ENCODE measurements around the gene NR2C2AP.
"Not testable (repeated sequence)": the region's sequence is repeated elsewhere in the genome, so short reads cannot be mapped to it uniquely, and the experiment has no call there.

Gene NR2C2AP

GRCh38 chr19:19224150-19224851 is 21.1 kb upstream of the NR2C2AP start:
- no peak overlapping the region for H3K27ac Mint-ChIP-seq
- no peaks in the 10 kb centered on the region for H3K36me3 Mint-ChIP-seq (ENCODE audit: low read depth)
- peak overlapping the region; percentile 53 for H3K4me3 Mint-ChIP-seq
- H3K9me3 Mint-ChIP-seq = no peaks in the 10 kb centered on the region
- H3K4me1 Mint-ChIP-seq (ENCODE audit: low read depth) = peaks cover 3% of the 10 kb centered on the region
- peaks cover 13% of the 10 kb centered on the region for H3K27me3 Mint-ChIP-seq (ENCODE audit: low read depth)

- H3K9me3 Mint-ChIP-seq = no peaks in the 10 kb centered on the region
Measured at GRCh38 chr19:19223636-19224035, 20.4 kb upstream of the NR2C2AP start.

DNA sequence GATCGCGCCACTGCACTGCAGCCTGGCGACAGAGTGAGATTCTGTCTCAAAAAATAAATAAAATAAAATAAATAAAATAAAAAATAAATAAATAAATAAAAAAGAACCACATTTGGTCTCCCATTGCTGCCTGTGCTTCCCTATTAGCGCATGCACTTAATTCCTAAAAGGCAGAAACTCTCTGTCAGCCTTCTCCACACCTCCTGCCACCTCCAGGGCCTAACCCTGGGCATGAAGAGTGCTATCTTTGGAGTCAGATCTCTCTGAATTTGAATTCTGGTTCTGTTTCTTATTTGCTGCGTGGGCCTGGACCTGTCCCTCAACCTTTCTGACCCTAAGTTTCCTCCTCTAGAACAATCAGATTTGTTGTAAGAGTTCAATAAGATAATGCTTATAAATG is 19.8 kb upstream of the NR2C2AP start:
- no peaks in the 10 kb centered on the region for H3K9me3 Mint-ChIP-seq
- H3K27ac Mint-ChIP-seq = no peak overlapping the region
- peaks cover 3% of the 10 kb centered on the region for H3K4me1 Mint-ChIP-seq (ENCODE audit: low read depth)
- H3K27me3 Mint-ChIP-seq (ENCODE audit: low read depth) = peaks cover 13% of the 10 kb centered on the region
- no peaks in the 10 kb centered on the region for H3K36me3 Mint-ChIP-seq (ENCODE audit: low read depth)
- no peak overlapping the region for H3K4me3 Mint-ChIP-seq

More at GRCh38 chr19:19223636-19224035, 20.4 kb upstream of the NR2C2AP start:
- Mint-ChIP-seq H3K4me3 (no peak overlapping the region), H3K4me1 (ENCODE audit: low read depth) (peaks cover 3% of the 10 kb centered on the region), H3K27ac (no peak overlapping the region), H3K27me3 (ENCODE audit: low read depth) (peaks cover 13% of the 10 kb centered on the region), H3K36me3 (ENCODE audit: low read depth) (no peaks in the 10 kb centered on the region)

GRCh38 chr19:19221000-19221399 is 17.8 kb upstream of the NR2C2AP start:
- peaks cover 13% of the 10 kb centered on the region for H3K27me3 Mint-ChIP-seq (ENCODE audit: low read depth)
- H3K4me3 Mint-ChIP-seq; H3K9me3 Mint-ChIP-seq; H3K4me1 Mint-ChIP-seq (ENCODE audit: low read depth); H3K27ac Mint-ChIP-seq; H3K36me3 Mint-ChIP-seq (ENCODE audit: low read depth): not testable (repeated sequence)

- H3K9me3 Mint-ChIP-seq = no peaks in the 10 kb centered on the region
- H3K4me1 Mint-ChIP-seq (ENCODE audit: low read depth) = no peaks in the 10 kb centered on the region
- no peak overlapping the region for H3K27ac Mint-ChIP-seq
- H3K36me3 Mint-ChIP-seq (ENCODE audit: low read depth) = no peaks in the 10 kb centered on the region
- H3K27me3 Mint-ChIP-seq (ENCODE audit: low read depth) = peaks cover 15% of the 10 kb centered on the region
- no peak overlapping the region for H3K4me3 Mint-ChIP-seq
Measured at GRCh38 chr19:19218911-19219310, 15.7 kb upstream of the NR2C2AP start.

DNA sequence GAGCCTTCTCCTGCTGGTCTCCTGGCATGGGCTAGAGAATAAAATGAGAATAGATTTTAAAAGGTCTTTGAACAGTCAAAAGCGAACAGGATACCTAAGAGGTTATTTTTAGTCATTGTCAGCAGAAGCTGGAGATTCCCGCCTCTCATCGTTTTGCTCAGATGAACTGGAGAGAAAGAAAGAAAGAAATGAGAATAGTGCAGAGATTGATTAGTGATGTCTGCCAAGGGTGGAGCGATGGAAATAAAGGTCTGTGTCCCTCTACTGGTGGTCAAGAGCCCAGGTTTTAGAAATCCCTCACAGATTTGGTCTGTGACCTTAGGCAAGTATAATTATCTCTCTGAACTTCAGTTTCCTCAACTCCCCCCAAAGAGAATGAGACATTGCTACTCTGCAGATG is 13.9 kb upstream of the NR2C2AP start:
- Mint-ChIP-seq H3K27ac (no peak overlapping the region), H3K36me3 (ENCODE audit: low read depth) (no peaks in the 10 kb centered on the region)

DNA sequence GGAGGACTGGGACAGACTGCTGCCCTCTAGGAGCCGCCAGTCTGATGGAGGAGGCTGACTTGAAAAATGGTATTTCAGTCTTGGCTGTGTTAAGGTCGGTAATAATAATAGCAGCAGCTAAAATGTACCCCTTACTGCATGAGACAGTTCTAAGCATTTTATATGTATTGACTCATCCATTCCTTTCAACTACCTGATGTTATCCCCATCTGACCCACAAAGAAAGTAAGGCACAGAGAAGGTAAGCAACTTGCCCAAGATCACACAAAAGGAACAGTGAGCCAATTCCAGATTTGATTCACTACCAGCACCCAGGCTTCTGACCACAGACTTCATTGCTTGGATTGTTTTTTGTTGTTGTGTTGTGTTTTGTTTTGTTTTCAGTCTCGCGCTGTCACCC is 12.6 kb upstream of the NR2C2AP start:
- Mint-ChIP-seq H3K4me1 (ENCODE audit: low read depth) (peaks cover 2% of the 10 kb centered on the region), H3K9me3 (no peaks in the 10 kb centered on the region), H3K27ac (no peak overlapping the region), H3K27me3 (ENCODE audit: low read depth) (peaks cover 29% of the 10 kb centered on the region), H3K4me3 (no peak overlapping the region), H3K36me3 (ENCODE audit: low read depth) (no peaks in the 10 kb centered on the region)

More for the DNA sequence above, 13.9 kb upstream of the NR2C2AP start:
- Mint-ChIP-seq H3K27me3 (ENCODE audit: low read depth) (peaks cover 21% of the 10 kb centered on the region), H3K9me3 (no peaks in the 10 kb centered on the region), H3K4me1 (ENCODE audit: low read depth) (peaks cover 2% of the 10 kb centered on the region), H3K4me3 (no peak overlapping the region)

DNA sequence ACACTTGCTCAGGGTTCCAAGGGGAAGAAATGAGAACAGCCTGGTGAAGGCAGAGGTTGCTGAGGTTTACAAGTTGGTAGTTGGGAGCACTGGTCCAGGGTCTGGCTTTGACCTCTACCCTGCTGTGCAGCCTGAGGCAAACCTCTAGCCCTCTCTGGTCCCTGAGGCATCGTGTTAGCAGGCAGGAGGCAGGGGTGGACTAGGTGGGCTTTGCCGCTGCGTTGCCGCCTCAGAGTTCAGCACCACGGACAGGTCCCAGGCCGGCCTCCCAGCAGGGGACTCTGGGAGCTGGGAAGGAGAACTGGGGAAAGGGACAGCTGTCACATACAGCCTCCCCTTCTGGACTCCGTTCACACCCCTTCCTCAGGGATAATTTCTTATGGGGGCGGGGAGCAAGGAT is 11.7 kb upstream of the NR2C2AP start:
- Mint-ChIP-seq H3K4me1 (ENCODE audit: low read depth) (peaks cover 2% of the 10 kb centered on the region), H3K36me3 (ENCODE audit: low read depth) (no peaks in the 10 kb centered on the region), H3K9me3 (no peaks in the 10 kb centered on the region), H3K27me3 (ENCODE audit: low read depth) (peaks cover 33% of the 10 kb centered on the region), H3K4me3 (no peak overlapping the region), H3K27ac (no peak overlapping the region)

- Mint-ChIP-seq H3K4me1 (ENCODE audit: low read depth) (peaks cover 5% of the 10 kb centered on the region), H3K36me3 (ENCODE audit: low read depth) (no peaks in the 10 kb centered on the region), H3K9me3 (no peaks in the 10 kb centered on the region), H3K27ac (no peak overlapping the region), H3K4me3 (no peak overlapping the region), H3K27me3 (ENCODE audit: low read depth) (peaks cover 33% of the 10 kb centered on the region)
Measured at GRCh38 chr19:19214159-19214490, 10.9 kb upstream of the NR2C2AP start.

GRCh38 chr19:19213426-19214158 is 10.4 kb upstream of the NR2C2AP start:
- Mint-ChIP-seq H3K9me3 (no peaks in the 10 kb centered on the region), H3K27me3 (ENCODE audit: low read depth) (peaks cover 33% of the 10 kb centered on the region), H3K27ac (no peak overlapping the region)

GRCh38 chr19:19212916-19213315 is 9.7 kb upstream of the NR2C2AP start:
- H3K36me3 Mint-ChIP-seq (ENCODE audit: low read depth) = no peaks in the 10 kb centered on the region
- H3K4me1 Mint-ChIP-seq (ENCODE audit: low read depth) = peaks cover 5% of the 10 kb centered on the region
- H3K27me3 Mint-ChIP-seq (ENCODE audit: low read depth) = peaks cover 33% of the 10 kb centered on the region
- peaks cover under 1% of the 10 kb centered on the region for H3K9me3 Mint-ChIP-seq
- H3K27ac Mint-ChIP-seq = no peak overlapping the region
- no peak overlapping the region for H3K4me3 Mint-ChIP-seq

More at GRCh38 chr19:19213426-19214158, 10.4 kb upstream of the NR2C2AP start:
- peaks cover 5% of the 10 kb centered on the region for H3K4me1 Mint-ChIP-seq (ENCODE audit: low read depth)
- H3K36me3 Mint-ChIP-seq (ENCODE audit: low read depth) = no peaks in the 10 kb centered on the region
- H3K4me3 Mint-ChIP-seq = no peak overlapping the region

GRCh38 chr19:19211499-19212420 is 8.5 kb upstream of the NR2C2AP start, which contains the start of gene NCAN:
NCAN (plus strand) TSS chr19:19211958; CDS start chr19:19216954, 4,996 bp downstream.
- no peak within 1 kb of the TSS for H3K27ac Mint-ChIP-seq

GRCh38 chr19:19209372-19209771 is 6.2 kb upstream of the NR2C2AP start:
- Mint-ChIP-seq H3K36me3 (ENCODE audit: low read depth) (peaks cover 12% of the 10 kb centered on the region), H3K9me3 (peaks cover 13% of the 10 kb centered on the region), H3K27me3 (ENCODE audit: low read depth) (peaks cover 29% of the 10 kb centered on the region), H3K27ac (no peak overlapping the region), H3K4me3 (no peak overlapping the region), H3K4me1 (ENCODE audit: low read depth) (peaks cover 17% of the 10 kb centered on the region)

More at GRCh38 chr19:19211499-19212420, 8.5 kb upstream of the NR2C2AP start, which contains the start of gene NCAN:
- H3K4me3 Mint-ChIP-seq = no peak within 1 kb of the TSS
- peaks cover 17% of the 10 kb centered on the region for H3K4me1 Mint-ChIP-seq (ENCODE audit: low read depth)
- H3K27me3 Mint-ChIP-seq (ENCODE audit: low read depth) = peaks cover 33% of the 10 kb centered on the region
- H3K9me3 Mint-ChIP-seq = peaks cover 12% of the 10 kb centered on the region
- peaks cover 12% of the 10 kb centered on the region for H3K36me3 Mint-ChIP-seq (ENCODE audit: low read depth)

All from T-helper 1 cell treated with Interleukin-12 subunit alpha and Interleukin-12 subunit beta and Interleukin-4 antibody, amounts not matched to agents 30 μg/mL and 1 μg/mL, for 36 hours (primary cell).